HepG2 (cell line): ENCODE data around the gene PSMC2. TPM values are rescaled to one million over a fixed set of nuclear protein-coding genes. Genes with fewer than 3 reads are reported as not detected.

Experiments used
- CHD2 ChIP-seq: IDR thresholded peaks from 2 replicates; pipeline ENCODE4 v1.6.1; 2011; ENCODE audit warnings: low read depth, low read length, improper control_type of control experiment
- NFKBIZ ChIP-seq: IDR thresholded peaks from 2 replicates; pipeline ENCODE4 v1.6.1; 2018; ENCODE audit warnings: missing genetic modification reagents, missing compliant biosample characterization
- PLRG1 ChIP-seq: fragments of 450-650 bp; conservative IDR thresholded peaks from 2 replicates; pipeline ENCODE4 v1.6.1; 2016
- RFXANK ChIP-seq: IDR thresholded peaks from 2 replicates; pipeline ENCODE4 v1.6.1; 2016
- SMAD9 ChIP-seq: sonication (generic); formaldehyde crosslinking; IDR thresholded peaks from 2 replicates; pipeline ENCODE4 v1.5.1; 2020; ENCODE audit warnings: mild to moderate bottlenecking, missing genetic modification reagents
- STAG1 ChIP-seq: sonication (generic); formaldehyde crosslinking; IDR thresholded peaks from 2 replicates; pipeline ENCODE4 v1.4.0; 2020; ENCODE audit warnings: missing genetic modification reagents
- ZNF224 ChIP-seq: sonication (generic); formaldehyde crosslinking; IDR thresholded peaks from 2 replicates; pipeline ENCODE4 v1.5.0; 2020; ENCODE audit warnings: mild to moderate bottlenecking, missing genetic modification reagents
- ZNF335 ChIP-seq: sonication (generic); formaldehyde crosslinking; IDR thresholded peaks from 2 replicates; pipeline ENCODE4 v1.4.0; 2020; ENCODE audit warnings: missing genetic modification reagents
- polyA plus RNA-seq, 8 experiments: library from polyadenylated mRNA; depleted of rRNA in 3 of 8; stranded (reverse) in 7 of 8; unstranded in 1 of 8; fragments of >200 nt; fragmentation: Illumina TruSeq in 4 of 8; extraction: Trizol in 4 of 8; gene quantifications; 2 replicates each; pipeline versions ENCODE4 v1.2.1 to v1.2.3, GENCODE V29; 2011 to 2016; ENCODE audit warnings: low read depth in 4 of 8, missing spikeins in 1 of 8, mixed read lengths in 1 of 8; ENCODE audit not compliant: insufficient read depth in 1 of 8
- total RNA-seq, 5 experiments: library from RNA; depleted of rRNA; stranded (reverse); fragments of >200 nt; fragmentation: Illumina TruSeq; extraction: Trizol; gene quantifications; 2 replicates each; pipeline ENCODE4 v1.2.3, GENCODE V29; 2016; ENCODE audit warnings: low read depth in 1 of 5
- TF ChIP-seq, protein P1 (sequence below): sonication (generic); formaldehyde crosslinking; IDR thresholded peaks from 2 replicates; pipeline ENCODE4 v1.5.1; 2020; ENCODE audit warnings: mild to moderate bottlenecking, missing genetic modification reagents, moderate library complexity
- TF ChIP-seq, protein P2 (sequence below): IDR thresholded peaks from 2 replicates; pipeline ENCODE4 v1.6.1; 2016; ENCODE audit warnings: mild to moderate bottlenecking, missing biosample characterization, missing genetic modification reagents
- TF ChIP-seq, protein P3 (sequence below): sonication (generic); formaldehyde crosslinking; IDR thresholded peaks from 2 replicates; pipeline ENCODE4 v1.8.0; 2022; ENCODE audit warnings: mild to moderate bottlenecking, missing genetic modification reagents, moderate library complexity
- TF ChIP-seq, protein P4 (sequence below), 2 experiments: sonication (generic) in 1 of 2; formaldehyde crosslinking in 1 of 2; IDR thresholded peaks; 2 replicates each; pipeline versions ENCODE4 v1.4.0 to v1.6.1; 2018 to 2020; ENCODE audit warnings: missing genetic modification reagents in 2 of 2, borderline replicate concordance in 1 of 2, low read depth in 1 of 2, mild to moderate bottlenecking in 1 of 2, missing biosample characterization in 1 of 2
- TF ChIP-seq, protein P5 (sequence below): sonication (generic); formaldehyde crosslinking; IDR thresholded peaks from 2 replicates; pipeline ENCODE4 v1.4.0; 2020; ENCODE audit warnings: missing genetic modification reagents
- TF ChIP-seq, protein P6 (sequence below): sonication (generic); formaldehyde crosslinking; IDR thresholded peaks from 2 replicates; pipeline ENCODE4 v1.5.1; 2020; ENCODE audit warnings: missing genetic modification reagents, mild to moderate bottlenecking, borderline replicate concordance
- TF ChIP-seq, protein P7 (sequence below): sonication (generic); formaldehyde crosslinking; IDR thresholded peaks from 2 replicates; pipeline ENCODE4 v1.4.0; 2020; ENCODE audit warnings: mild to moderate bottlenecking, missing genetic modification reagents
- TF ChIP-seq, protein P8 (sequence below): sonication (generic); formaldehyde crosslinking; IDR thresholded peaks from 2 replicates; pipeline ENCODE4 v1.5.0; 2020; ENCODE audit warnings: mild to moderate bottlenecking, missing genetic modification reagents

Gene PSMC2
- total and polyA plus RNA-seq, 2 of the 13 experiments (the other 11 are each of a cell fraction or from before 2014, with no cell fraction given): 89.9 to 181 TPM

DNA sequence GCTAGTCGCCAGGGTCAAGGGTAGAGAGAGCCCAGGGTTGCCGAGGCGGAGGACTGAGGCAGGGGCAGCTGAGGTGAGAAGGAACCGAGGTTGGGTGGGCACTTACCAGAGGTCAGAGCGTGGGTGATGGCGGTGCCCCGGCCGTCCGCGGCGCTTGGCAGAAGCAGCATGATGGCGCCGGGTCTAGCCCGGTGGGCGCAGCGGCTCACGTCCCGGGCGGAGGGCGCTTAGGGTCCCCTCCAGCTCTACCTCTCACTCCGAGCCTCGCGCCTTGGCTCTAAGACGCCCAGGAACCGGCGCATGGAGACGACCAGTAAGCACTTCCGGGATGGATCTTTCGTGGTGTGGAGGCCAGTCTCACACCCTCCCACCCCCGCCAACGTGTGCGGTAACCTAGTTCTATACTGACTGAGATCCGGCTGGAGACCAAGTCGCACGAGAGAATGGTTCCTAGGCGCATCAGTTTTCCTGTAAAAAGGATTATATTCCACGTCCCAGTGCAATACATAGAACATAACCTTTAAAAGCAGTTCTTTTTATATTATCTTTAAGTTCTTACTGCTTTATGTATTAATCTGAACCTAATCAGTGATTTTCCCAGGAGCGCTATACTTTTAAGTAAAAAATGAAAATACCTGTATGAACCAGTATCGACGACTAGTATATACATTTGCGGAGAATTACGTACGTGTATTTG, 2.8 kb upstream of the PSMC2 start, which contains the start of gene DNAJC2 (continued):
- TF ChIP-seq, protein P1, sequence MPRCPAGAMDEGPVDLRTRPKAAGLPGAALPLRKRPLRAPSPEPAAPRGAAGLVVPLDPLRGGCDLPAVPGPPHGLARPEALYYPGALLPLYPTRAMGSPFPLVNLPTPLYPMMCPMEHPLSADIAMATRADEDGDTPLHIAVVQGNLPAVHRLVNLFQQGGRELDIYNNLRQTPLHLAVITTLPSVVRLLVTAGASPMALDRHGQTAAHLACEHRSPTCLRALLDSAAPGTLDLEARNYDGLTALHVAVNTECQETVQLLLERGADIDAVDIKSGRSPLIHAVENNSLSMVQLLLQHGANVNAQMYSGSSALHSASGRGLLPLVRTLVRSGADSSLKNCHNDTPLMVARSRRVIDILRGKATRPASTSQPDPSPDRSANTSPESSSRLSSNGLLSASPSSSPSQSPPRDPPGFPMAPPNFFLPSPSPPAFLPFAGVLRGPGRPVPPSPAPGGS: no peak
- no peak for TF ChIP-seq ZNF335 (CRISPR knock-in tag)
- TF ChIP-seq, protein P2, sequence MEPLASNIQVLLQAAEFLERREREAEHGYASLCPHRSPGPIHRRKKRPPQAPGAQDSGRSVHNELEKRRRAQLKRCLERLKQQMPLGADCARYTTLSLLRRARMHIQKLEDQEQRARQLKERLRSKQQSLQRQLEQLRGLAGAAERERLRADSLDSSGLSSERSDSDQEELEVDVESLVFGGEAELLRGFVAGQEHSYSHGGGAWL (CRISPR knock-in tag): peak; percentile 83
- TF ChIP-seq CHD2: no peak; the same call in 1 of the 2 replicates
- TF ChIP-seq, protein P3, sequence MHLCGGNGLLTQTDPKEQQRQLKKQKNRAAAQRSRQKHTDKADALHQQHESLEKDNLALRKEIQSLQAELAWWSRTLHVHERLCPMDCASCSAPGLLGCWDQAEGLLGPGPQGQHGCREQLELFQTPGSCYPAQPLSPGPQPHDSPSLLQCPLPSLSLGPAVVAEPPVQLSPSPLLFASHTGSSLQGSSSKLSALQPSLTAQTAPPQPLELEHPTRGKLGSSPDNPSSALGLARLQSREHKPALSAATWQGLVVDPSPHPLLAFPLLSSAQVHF: peak; percentile 31; the same call in 1 of the 2 replicates
- TF ChIP-seq, protein P4, sequence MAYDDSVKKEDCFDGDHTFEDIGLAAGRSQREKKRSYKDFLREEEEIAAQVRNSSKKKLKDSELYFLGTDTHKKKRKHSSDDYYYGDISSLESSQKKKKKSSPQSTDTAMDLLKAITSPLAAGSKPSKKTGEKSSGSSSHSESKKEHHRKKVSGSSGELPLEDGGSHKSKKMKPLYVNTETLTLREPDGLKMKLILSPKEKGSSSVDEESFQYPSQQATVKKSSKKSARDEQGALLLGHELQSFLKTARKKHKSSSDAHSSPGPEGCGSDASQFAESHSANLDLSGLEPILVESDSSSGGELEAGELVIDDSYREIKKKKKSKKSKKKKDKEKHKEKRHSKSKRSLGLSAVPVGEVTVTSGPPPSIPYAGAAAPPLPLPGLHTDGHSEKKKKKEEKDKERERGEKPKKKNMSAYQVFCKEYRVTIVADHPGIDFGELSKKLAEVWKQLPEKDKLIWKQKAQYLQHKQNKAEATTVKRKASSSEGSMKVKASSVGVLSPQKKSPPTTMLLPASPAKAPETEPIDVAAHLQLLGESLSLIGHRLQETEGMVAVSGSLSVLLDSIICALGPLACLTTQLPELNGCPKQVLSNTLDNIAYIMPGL (CRISPR knock-in tag; IDR thresholded peaks at IDR 0.05; ENCODE audit: borderline replicate concordance in 1 of 2, low read depth in 1 of 2): peak; percentile 88 to 96
- TF ChIP-seq NFKBIZ (CRISPR knock-in tag): peak; percentile 78; the same call in 1 of the 2 replicates
- peak; percentile 88; the same call in 1 of the 2 replicates for TF ChIP-seq ZNF224
- TF ChIP-seq, protein P5, sequence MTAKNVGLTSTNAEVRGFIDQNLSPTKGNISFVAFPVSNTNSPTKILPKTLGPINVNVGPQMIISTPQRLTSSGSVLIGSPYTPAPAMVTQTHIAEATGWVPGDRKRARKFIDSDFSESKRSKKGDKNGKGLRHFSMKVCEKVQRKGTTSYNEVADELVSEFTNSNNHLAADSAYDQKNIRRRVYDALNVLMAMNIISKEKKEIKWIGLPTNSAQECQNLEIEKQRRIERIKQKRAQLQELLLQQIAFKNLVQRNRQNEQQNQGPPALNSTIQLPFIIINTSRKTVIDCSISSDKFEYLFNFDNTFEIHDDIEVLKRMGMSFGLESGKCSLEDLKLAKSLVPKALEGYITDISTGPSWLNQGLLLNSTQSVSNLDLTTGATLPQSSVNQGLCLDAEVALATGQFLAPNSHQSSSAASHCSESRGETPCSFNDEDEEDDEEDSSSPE (CRISPR knock-in tag): peak; percentile 81
- TF ChIP-seq SMAD9: 0 out of 2 replicates have a peak, but pooled peaks have one; percentile 53
- TF ChIP-seq, protein P6, sequence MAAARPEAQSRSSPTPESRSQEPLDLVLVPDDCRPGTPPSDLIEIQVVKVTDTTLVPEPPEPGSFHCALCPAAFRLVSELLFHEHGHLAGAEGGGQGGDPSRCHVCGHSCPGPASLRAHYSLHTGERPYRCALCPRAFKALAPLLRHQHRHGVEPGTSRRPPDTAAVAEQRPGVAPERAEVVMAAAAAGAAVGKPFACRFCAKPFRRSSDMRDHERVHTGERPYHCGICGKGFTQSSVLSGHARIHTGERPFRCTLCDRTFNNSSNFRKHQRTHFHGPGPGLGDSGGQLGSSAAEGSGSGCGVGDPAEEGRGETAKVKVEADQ: peak; percentile 76
- TF ChIP-seq, protein P7, sequence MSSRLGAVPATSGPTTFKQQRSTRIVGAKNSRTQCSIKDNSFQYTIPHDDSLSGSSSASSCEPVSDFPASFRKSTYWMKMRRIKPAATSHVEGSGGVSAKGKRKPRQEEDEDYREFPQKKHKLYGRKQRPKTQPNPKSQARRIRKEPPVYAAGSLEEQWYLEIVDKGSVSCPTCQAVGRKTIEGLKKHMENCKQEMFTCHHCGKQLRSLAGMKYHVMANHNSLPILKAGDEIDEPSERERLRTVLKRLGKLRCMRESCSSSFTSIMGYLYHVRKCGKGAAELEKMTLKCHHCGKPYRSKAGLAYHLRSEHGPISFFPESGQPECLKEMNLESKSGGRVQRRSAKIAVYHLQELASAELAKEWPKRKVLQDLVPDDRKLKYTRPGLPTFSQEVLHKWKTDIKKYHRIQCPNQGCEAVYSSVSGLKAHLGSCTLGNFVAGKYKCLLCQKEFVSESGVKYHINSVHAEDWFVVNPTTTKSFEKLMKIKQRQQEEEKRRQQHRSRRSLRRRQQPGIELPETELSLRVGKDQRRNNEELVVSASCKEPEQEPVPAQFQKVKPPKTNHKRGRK: no peak
- TF ChIP-seq STAG1 (CRISPR knock-in tag): no peak; the same call in 1 of the 2 replicates
- TF ChIP-seq, protein P8, sequence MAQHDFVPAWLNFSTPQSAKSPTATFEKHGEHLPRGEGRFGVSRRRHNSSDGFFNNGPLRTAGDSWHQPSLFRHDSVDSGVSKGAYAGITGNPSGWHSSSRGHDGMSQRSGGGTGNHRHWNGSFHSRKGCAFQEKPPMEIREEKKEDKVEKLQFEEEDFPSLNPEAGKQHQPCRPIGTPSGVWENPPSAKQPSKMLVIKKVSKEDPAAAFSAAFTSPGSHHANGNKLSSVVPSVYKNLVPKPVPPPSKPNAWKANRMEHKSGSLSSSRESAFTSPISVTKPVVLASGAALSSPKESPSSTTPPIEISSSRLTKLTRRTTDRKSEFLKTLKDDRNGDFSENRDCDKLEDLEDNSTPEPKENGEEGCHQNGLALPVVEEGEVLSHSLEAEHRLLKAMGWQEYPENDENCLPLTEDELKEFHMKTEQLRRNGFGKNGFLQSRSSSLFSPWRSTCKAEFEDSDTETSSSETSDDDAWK: no peak
- no peak; the same call in 1 of the 2 replicates for TF ChIP-seq RFXANK (CRISPR knock-in tag)
- no peak for TF ChIP-seq PLRG1
